T-helper 2 cell treated with Interferon-gamma antibody and Interleukin-4, amounts not matched to agents 100 ng/mL and 5 ng/mL, for 36 hours (primary cell): ENCODE data around the gene IFT43. TPM values are rescaled to one million over a fixed set of nuclear protein-coding genes. Genes with fewer than 3 reads are reported as not detected.

ENCODE experiments used
- intact Hi-C: fragments of 100-400 bp; cut with micrococcal nuclease; formaldehyde crosslinking; loops from one replicate; pipeline ENCODE4 v1.15.1; 2023
- total RNA-seq: library from RNA; stranded (reverse); gene quantifications from 2 replicates; pipeline ENCODE4 v1.2.3, GENCODE V29; 2022

IFT43 gene
- total RNA-seq, 1 donor from 2014 or later = 5.0 TPM

GRCh38 chr14:75979648-75980565 lies 5.7 kb upstream of the IFT43 start:
- intact Hi-C loops = no loop called here

GRCh38 chr14:75980856-75981255 lies 4.7 kb upstream of the IFT43 start:
- intact Hi-C loops = no loop called here

GRCh38 chr14:75981426-75982265 lies 3.9 kb upstream of the IFT43 start, which contains the start of gene TGFB3:
Gene TGFB3 (minus strand): TSS chr14:75981995. CDS start chr14:75980893, 1,102 bp downstream.
- intact Hi-C loops = loop anchor here (1.0 to 2.0 kb wide), 4 partner anchors 75 to 404 kb away; partner anchors contain the start of genes ERG28 and TTLL5

- intact Hi-C loops = loop anchor here (1.0 to 2.0 kb wide), 4 partner anchors 76 to 405 kb away; partner anchors contain the start of genes ERG28 and TTLL5
Observed at GRCh38 chr14:75982266-75983018, 3.1 kb upstream of the IFT43 start.

- intact Hi-C loops = loop anchor here (2.0 kb wide), 1 partner anchor 322 kb away; the partner anchor contains the start of genes ERG28 and TTLL5
Observed at GRCh38 chr14:75983019-75983358, 2.6 kb upstream of the IFT43 start.

- intact Hi-C loops = loop anchor here (1.0 kb wide), 1 partner anchor 167 kb away; the partner anchor contains the start of gene GPATCH2L
Observed at GRCh38 chr14:75984674-75985073, 889 bp upstream of the IFT43 start.

GRCh38 chr14:75986439-75986765 lies 839 bp downstream of the IFT43 start:
- intact Hi-C loops = no loop called here

- intact Hi-C loops = no loop called here
Observed at GRCh38 chr14:75987201-75987970, 1.8 kb downstream of the IFT43 start.

GRCh38 chr14:75989134-75989533 lies 3.6 kb downstream of the IFT43 start:
- intact Hi-C loops = no loop called here

- intact Hi-C loops = no loop called here
Observed at GRCh38 chr14:75990297-75990696, 4.7 kb downstream of the IFT43 start.

GRCh38 chr14:75991753-75992152 lies 6.2 kb downstream of the IFT43 start:
- intact Hi-C loops = no loop called here

- intact Hi-C loops = no loop called here
Observed at GRCh38 chr14:75993567-75994041, 8.0 kb downstream of the IFT43 start.

- intact Hi-C loops = no loop called here
Observed at GRCh38 chr14:75995372-75996041, 9.9 kb downstream of the IFT43 start.

- intact Hi-C loops = no loop called here
Observed at GRCh38 chr14:75996488-75996887, 10.9 kb downstream of the IFT43 start.

GRCh38 chr14:75999511-76000190 lies 14.1 kb downstream of the IFT43 start:
- intact Hi-C loops = no loop called here

GRCh38 chr14:76002383-76002782 lies 16.8 kb downstream of the IFT43 start:
- intact Hi-C loops = no loop called here

- intact Hi-C loops = no loop called here
Observed at GRCh38 chr14:76006253-76006652, 20.7 kb downstream of the IFT43 start.

- intact Hi-C loops = no loop called here
Observed at GRCh38 chr14:76007379-76007778, 21.8 kb downstream of the IFT43 start.

GRCh38 chr14:76007852-76008251 lies 22.3 kb downstream of the IFT43 start:
- intact Hi-C loops = no loop called here
